GM12892 (cell line): ENCODE data around the gene KDR.

Experiments
- POLR2A ChIP-seq: IDR thresholded peaks from 2 replicates; pipeline ENCODE4 v1.6.1; 2011; ENCODE audit warnings: low read depth, low read length, control low read depth
- POLR2AphosphoS5 ChIP-seq: IDR thresholded peaks from 2 replicates; pipeline ENCODE4 v1.6.1; 2011; ENCODE audit warnings: low read depth, low read length, control low read depth
- TAF1 ChIP-seq: IDR thresholded peaks from 2 replicates; pipeline ENCODE4 v1.6.1; 2011; ENCODE audit warnings: low read depth, mild to moderate bottlenecking, control low read depth, low read length, borderline replicate concordance

GRCh38 chr4:55051532-55051931 is 73.9 kb downstream of the KDR start:
- TF ChIP-seq POLR2AphosphoS5 = no peak
- no peak for TF ChIP-seq POLR2A
- no peak for TF ChIP-seq TAF1
